Right hindlimb (tissue), 1 donor: Measurements from ENCODE around the gene CAPG.
"Not testable (repeated sequence)": the region's sequence is repeated elsewhere in the genome, so short reads cannot be mapped to it uniquely, and the experiment has no call there.

Experiments used
- DNase-seq: peaks from one replicate; pipeline ENCODE4 v3.0.0-alpha.2; 2018

The CAPG gene

GRCh38 chr2:85395912-85396475, 14.2 kb downstream of the CAPG start:
- no peak for DNase-seq

DNA sequence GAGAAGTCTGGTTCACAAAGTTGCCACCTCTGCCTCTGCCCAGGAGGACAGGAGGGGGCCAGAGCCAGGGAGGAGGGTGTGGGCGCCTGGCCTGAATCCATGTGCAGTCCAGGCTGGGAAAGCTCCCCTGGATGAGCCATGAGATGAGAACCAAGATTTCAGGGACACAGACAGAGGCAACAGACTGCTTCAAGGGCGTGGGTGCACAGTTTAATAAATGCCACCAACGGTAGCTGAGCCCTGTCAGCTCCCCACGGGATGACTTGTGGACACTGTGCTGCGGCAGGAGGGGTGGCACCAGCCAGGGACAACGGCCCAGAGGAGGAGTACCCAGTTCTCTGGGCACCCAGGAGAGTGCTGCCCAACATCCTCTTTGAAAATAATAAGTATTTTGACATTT, 15.2 kb downstream of the CAPG start:
- no peak for DNase-seq

- DNase-seq, result no peak
These were observed 15.9 kb downstream of the CAPG start for GRCh38 chr2:85394261-85394681.

DNA sequence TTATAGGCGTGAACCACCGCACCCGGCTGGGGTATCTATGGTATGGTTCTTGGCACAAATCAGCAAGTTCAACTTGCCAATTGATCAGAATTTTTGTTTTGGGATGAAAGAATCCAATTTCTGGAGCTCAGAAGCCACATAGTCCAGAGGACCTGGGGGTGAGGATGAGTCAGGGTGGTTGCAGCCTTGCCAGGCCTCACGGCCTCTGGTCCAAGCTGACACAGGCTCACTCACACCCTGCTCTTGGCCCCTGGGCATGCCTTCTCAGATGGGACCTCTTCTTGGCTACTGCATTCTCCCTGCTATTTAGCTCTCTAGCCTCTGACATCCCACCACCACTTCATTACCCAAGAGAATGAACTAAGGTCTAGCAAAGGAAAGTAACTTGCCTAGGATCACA, 16.3 kb downstream of the CAPG start:
- DNase-seq, result no peak

GRCh38 chr2:85390941-85391669, 19.1 kb downstream of the CAPG start:
- DNase-seq, result peak; percentile 56

GRCh38 chr2:85388878-85389538, 21.2 kb downstream of the CAPG start:
- no peak for DNase-seq

GRCh38 chr2:85387754-85388153, 22.4 kb downstream of the CAPG start:
- no peak for DNase-seq

- no peak for DNase-seq
These were observed 24.4 kb downstream of the CAPG start for GRCh38 chr2:85385746-85386145.

- no peak for DNase-seq
These were observed 26.3 kb downstream of the CAPG start for GRCh38 chr2:85383850-85384249.

DNA sequence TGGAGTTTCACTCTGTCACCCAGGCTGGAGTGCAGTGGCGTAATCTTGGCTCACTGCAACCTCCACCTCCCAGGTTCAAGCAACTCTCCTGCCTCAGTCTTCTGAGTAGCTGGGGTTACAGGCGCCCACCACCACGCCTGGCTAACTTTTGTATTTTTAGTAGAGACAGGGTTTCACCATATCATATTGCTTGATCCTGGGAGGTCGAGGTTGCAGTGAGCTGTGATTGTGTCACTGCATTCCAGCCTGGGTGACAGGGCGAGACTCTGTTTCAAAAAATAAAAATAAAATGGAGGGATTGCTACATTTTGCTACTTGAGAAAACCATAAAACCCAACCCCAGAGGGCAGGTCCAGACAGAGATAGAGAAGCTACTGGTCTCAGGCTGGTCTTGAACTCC, 27.0 kb downstream of the CAPG start:
- DNase-seq, result not testable (repeated sequence)

- DNase-seq, result no peak
These were observed 30.1 kb downstream of the CAPG start for GRCh38 chr2:85380048-85380447.

- no peak for DNase-seq
These were observed 31.9 kb downstream of the CAPG start for GRCh38 chr2:85378257-85378656.

DNA sequence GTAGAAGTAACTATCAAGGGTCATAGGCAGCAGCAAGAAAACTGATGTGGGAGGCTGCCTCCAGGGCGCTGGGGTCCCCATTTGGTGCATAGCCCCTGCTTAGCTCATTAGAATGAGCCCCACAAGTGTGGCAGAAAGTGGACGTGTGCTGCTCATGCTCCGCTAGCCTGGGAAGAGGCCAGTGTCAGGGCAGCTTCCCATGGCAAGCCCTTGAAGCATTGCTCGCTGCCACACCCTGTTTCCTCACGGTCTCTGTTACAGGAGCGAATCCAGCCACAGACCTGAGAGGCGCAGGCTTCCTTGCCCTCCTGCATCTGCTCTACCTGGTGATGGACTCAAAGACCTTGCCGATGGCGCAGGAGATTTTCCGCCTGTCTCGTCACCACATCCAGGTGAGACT, 33.1 kb downstream of the CAPG start:
- no peak for DNase-seq

- no peak for DNase-seq
These were observed 33.7 kb downstream of the CAPG start for GRCh38 chr2:85376291-85377065.

DNA sequence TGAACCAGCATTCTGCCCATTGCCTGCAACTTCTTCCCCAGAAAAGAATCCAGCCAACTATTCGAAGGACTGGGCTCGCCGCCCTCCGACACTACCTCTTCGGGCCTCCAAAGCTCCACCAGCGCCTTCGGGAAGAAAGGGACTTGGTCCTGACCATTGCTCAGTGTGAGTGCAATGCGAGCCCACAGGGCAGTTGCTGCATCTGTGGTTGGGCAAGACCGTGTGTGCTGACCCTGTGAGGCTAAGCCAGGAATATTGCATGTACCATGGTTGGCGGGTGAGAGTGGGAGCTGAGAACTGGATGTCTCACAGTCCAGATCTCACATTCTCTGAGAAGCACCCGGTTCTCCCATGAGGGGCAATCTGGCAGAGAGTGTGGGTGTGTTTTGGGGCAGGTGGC, 39.1 kb downstream of the CAPG start:
- DNase-seq, result no peak

- DNase-seq, result no peak
These were observed 40.7 kb downstream of the CAPG start for GRCh38 chr2:85369500-85369899.

DNA sequence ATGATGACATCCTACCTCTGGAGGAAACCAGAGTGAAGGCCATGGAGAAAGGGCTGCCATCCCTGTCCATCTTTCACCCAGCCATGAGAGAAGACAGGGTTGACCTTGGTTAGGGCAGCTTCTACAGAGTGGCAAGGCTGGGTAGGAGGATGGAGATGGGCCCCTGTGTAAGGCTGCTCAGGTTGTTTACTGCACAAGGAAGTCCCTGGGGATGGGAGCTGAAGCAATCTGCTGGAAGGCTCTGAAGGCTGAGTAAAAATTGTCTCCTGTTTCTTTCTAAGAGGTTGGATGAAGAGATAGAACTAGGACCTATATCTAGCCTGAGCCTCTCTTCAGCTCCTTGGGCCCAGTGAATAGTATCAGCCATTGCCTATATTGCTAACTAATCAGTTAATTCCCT, 41.2 kb downstream of the CAPG start:
- DNase-seq, result no peak

GRCh38 chr2:85367180-85367579, 43.0 kb downstream of the CAPG start:
- DNase-seq, result no peak

GRCh38 chr2:85362653-85363387, 47.3 kb downstream of the CAPG start:
- not testable (repeated sequence) for DNase-seq

DNA sequence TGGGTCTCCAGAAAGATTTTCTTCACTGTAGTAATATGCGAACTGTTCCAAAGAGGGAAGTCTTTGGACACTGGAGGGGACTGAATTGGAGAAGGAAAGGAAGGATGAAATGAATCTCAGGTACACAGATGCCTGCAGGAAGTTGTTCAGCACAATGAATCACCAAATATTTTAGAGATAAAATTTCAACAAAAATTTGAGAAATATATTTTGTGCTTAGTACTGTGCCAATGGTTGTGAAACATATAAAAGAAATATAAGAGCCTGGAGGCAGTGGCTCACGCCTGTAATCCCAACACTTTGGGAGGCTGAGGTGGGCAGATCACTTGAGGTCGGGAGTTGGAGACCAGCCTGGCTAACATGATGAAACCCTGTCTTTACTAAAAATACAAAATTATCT, 52.4 kb downstream of the CAPG start:
- DNase-seq, result no peak

GRCh38 chr2:85356186-85356585, 54.0 kb downstream of the CAPG start:
- DNase-seq, result no peak

DNA sequence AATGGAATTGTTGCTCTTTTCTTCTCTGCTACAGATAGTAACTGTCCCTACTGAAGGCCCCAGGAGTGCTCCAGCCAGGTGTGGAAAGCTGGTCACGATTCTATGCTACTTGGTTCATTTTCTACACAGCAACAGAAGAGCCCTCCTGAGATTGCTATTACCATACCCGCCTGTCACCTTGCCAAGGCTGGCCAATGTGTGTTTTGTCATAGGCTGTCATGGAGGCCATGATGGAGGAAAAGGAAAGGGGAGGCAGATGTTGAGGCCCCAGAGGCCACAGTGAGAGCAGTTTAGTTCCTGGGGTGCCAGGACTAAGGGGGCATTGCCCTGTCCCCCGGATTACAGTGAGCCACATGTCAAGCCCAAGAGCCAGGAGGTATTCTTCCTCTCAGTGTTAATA, 54.6 kb downstream of the CAPG start:
- no peak for DNase-seq

DNA sequence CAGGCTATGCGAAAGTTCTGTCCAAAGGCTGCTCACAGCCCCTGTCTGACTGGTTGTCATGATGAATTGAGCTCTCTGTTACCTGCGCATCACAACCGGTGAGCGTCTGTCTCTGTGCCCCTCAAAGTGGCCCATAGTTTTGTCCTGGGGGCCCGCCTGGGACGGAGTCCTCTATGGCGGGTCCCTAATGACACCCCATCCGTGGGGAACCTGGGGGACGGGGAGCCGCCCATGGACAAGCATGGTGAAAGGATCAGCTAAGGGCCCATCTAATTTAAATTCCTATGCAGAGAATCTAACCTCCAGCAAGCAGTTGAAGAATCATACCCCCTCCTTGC, 55.1 kb downstream of the CAPG start:
- DNase-seq, result no peak
